NCI-H345 (cell line): Measurements from ENCODE around the gene FMN2.

ENCODE experiments used
- DNase-seq: peaks from one replicate; lab custom pipeline; 2025; lab: John Stamatoyannopoulos, UW

FMN2 gene

GRCh38 chr1:240423246-240423924, 331.7 kb downstream of the FMN2 start:
- DNase-seq: no peak

GRCh38 chr1:240424740-240425464, 333.2 kb downstream of the FMN2 start:
- DNase-seq: no peak

- DNase-seq: no peak
Observed at GRCh38 chr1:240426051-240426450, 334.4 kb downstream of the FMN2 start.

- DNase-seq: no peak
Observed at GRCh38 chr1:240435996-240436566, 344.4 kb downstream of the FMN2 start.

- DNase-seq: no peak
Observed at GRCh38 chr1:240441669-240442068, 350.0 kb downstream of the FMN2 start.

GRCh38 chr1:240445369-240445768, 353.7 kb downstream of the FMN2 start:
- no peak for DNase-seq

GRCh38 chr1:240455228-240455821, 363.6 kb downstream of the FMN2 start:
- DNase-seq: no peak

- no peak for DNase-seq
Observed at GRCh38 chr1:240457203-240457602, 365.5 kb downstream of the FMN2 start.

- no peak for DNase-seq
Observed at GRCh38 chr1:240462277-240462676, 370.6 kb downstream of the FMN2 start.

GRCh38 chr1:240462766-240463395, 371.2 kb downstream of the FMN2 start:
- DNase-seq: no peak

- DNase-seq: no peak
Observed at GRCh38 chr1:240464099-240464498, 372.4 kb downstream of the FMN2 start.

- DNase-seq: no peak
Observed at GRCh38 chr1:240465531-240465940, 373.9 kb downstream of the FMN2 start.

GRCh38 chr1:240466509-240466908, 374.8 kb downstream of the FMN2 start:
- DNase-seq: no peak

- DNase-seq: no peak
Observed at GRCh38 chr1:240467895-240468294, 376.2 kb downstream of the FMN2 start.

- no peak for DNase-seq
Observed at GRCh38 chr1:240468656-240469055, 377.0 kb downstream of the FMN2 start.

GRCh38 chr1:240474133-240474614, 382.5 kb downstream of the FMN2 start:
- no peak for DNase-seq

GRCh38 chr1:240475832-240476231, 384.1 kb downstream of the FMN2 start:
- no peak for DNase-seq

GRCh38 chr1:240478536-240478935, 386.9 kb downstream of the FMN2 start:
- no peak for DNase-seq

GRCh38 chr1:240484804-240485443, 393.2 kb downstream of the FMN2 start:
- DNase-seq: no peak

GRCh38 chr1:240486611-240487010, 394.9 kb downstream of the FMN2 start:
- no peak for DNase-seq

GRCh38 chr1:240487493-240487892, 395.8 kb downstream of the FMN2 start:
- no peak for DNase-seq

- no peak for DNase-seq
Observed at GRCh38 chr1:240491156-240491555, 399.5 kb downstream of the FMN2 start.
